Hippocampal formation (tissue), 2 donors: ENCODE data around the gene PRRC2A.

Experiments
- DNase-seq, 2 donors: peaks; one replicate each; lab custom pipeline; 2025; lab: John Stamatoyannopoulos, UW

Gene PRRC2A

GRCh38 chr6:31620586-31621319 lies at the start of gene PRRC2A:
TSS of gene PRRC2A (plus strand) at chr6:31620715. CDS start at chr6:31622790, 2,075 bp downstream.
- DNase-seq, result no peak

- no peak for DNase-seq
Measured at GRCh38 chr6:31572041-31572911, 48.2 kb upstream of the PRRC2A start, which contains the start of gene LTA. TSS of gene LTA (plus strand) at chr6:31572289. CDS start at chr6:31572743, 454 bp downstream.

DNA sequence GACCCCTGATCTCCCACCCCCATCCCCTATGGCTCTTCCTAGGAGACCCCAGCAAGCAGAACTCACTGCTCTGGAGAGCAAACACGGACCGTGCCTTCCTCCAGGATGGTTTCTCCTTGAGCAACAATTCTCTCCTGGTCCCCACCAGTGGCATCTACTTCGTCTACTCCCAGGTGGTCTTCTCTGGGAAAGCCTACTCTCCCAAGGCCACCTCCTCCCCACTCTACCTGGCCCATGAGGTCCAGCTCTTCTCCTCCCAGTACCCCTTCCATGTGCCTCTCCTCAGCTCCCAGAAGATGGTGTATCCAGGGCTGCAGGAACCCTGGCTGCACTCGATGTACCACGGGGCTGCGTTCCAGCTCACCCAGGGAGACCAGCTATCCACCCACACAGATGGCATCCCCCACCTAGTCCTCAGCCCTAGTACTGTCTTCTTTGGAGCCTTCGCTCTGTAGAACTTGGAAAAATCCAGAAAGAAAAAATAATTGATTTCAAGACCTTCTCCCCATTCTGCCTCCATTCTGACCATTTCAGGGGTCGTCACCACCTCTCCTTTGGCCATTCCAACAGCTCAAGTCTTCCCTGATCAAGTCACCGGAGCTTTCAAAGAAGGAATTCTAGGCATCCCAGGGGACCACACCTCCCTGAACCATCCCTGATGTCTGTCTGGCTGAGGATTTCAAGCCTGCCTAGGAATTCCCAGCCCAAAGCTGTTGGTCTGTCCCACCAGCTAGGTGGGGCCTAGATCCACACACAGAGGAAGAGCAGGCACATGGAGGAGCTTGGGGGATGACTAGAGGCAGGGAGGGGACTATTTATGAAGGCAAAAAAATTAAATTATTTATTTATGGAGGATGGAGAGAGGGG lies 47.0 kb upstream of the PRRC2A start:
- no peak for DNase-seq

- DNase-seq, result no peak
Measured at GRCh38 chr6:31574106-31575061, 46.1 kb upstream of the PRRC2A start.

- no peak for DNase-seq
Measured at GRCh38 chr6:31575335-31575901, 45.1 kb upstream of the PRRC2A start, which contains the start of gene TNF. TSS of gene TNF (plus strand) at chr6:31575565. CDS start at chr6:31575742, 177 bp downstream.

GRCh38 chr6:31575952-31576685 lies 44.4 kb upstream of the PRRC2A start:
- DNase-seq, result no peak

DNA sequence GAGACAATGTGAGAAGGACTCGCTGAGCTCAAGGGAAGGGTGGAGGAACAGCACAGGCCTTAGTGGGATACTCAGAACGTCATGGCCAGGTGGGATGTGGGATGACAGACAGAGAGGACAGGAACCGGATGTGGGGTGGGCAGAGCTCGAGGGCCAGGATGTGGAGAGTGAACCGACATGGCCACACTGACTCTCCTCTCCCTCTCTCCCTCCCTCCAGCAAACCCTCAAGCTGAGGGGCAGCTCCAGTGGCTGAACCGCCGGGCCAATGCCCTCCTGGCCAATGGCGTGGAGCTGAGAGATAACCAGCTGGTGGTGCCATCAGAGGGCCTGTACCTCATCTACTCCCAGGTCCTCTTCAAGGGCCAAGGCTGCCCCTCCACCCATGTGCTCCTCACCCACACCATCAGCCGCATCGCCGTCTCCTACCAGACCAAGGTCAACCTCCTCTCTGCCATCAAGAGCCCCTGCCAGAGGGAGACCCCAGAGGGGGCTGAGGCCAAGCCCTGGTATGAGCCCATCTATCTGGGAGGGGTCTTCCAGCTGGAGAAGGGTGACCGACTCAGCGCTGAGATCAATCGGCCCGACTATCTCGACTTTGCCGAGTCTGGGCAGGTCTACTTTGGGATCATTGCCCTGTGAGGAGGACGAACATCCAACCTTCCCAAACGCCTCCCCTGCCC lies 43.5 kb upstream of the PRRC2A start:
- DNase-seq, result no peak

GRCh38 chr6:31577579-31577966 lies 42.9 kb upstream of the PRRC2A start:
- no peak for DNase-seq

GRCh38 chr6:31578184-31579118 lies 42.1 kb upstream of the PRRC2A start:
- DNase-seq, result no peak

DNA sequence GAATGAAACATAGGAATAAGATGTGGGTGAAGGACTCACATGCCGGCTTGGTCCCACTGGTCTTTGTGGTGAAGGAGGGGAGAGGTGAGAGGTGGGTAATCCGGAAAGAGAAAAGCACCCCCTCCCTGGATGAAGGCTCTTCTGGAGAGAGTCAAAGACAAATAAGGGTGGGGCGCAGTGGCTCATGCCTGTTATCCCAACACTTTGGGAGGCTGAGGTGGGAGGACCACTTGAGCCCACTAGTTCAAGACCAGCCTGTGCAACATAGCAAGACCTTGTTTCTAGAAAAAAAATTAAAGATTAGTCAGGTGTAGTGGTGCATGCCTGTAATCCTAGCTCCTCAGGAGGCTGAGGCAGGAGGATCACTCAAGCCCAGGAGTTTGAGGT lies 41.4 kb upstream of the PRRC2A start:
- no peak for DNase-seq

DNA sequence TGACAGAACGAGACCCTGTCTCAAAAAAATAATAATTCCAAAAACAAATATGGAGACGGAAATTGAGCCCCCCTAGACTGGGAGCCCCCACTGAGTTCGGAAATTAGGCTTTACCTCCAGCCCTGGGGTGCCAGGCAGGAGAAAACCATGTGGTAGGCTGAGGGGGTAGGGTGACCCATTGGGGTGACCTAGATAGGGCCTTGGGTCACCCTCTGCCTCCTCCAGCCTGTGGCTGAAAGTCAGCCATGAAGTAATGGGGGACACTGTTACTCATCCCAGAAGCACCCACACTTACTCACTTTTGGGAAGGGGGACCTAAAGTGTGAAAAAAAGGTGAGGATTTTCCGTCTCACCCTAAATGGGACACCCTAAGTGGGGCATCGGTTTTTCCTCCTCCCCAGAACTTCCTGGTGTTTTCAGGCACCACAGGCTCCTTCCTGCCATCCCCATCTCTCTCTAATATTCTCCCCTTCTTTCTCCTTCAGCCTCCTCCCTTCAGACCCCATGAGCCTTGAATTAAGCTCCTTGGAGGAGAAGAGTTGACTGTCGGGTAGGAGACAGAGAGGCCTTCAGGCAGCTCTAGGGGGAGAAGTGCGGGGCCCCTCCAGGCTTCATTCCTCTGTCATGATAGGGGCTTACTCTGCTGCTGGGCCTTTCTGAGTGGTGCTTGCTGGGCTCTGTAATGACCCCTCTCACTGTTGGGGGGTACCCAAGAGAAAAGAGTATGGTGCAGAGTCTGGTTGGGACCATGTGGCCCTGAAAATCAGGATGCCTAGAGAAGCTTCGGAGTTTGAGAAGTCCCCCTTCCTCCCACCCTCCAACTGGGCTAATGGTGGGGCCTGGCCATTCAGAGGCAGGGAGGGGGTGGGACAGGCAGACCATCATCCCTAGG lies 40.7 kb upstream of the PRRC2A start:
- DNase-seq, result no peak

GRCh38 chr6:31580438-31580740 lies 40.1 kb upstream of the PRRC2A start:
- DNase-seq, result no peak

DNA sequence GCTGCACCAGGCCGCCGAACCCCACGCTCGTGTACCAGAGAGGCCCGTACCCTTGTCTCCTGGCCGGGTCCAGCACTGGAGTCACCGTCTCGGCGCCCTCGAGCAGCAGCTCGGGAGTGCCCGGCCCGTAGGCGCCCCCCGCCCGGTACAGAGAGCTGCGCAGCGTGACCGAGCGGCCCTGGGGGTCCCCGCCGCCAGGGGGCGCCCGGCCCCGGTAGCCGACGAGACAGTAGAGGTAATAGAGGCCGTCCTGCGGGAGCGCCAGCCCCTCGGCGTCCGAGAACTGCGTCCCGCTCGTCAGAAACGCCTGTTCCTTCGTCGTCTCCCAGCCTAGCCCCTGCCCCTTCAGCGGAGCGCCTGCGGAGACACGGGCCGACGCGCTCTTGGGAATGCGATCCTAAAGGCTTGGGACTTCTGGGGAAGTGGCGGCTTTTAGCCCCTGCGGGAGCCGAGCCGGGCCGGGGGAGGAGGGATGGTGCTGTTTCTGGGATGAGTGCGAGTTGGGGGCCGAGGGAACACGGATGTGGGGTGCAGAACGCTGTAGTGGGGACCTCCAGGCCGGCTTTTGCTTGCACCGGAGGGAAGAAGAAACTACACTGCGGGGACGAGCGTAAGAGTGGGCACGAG lies 39.6 kb upstream of the PRRC2A start:
- peak; percentile 64 to 81 for DNase-seq

DNA sequence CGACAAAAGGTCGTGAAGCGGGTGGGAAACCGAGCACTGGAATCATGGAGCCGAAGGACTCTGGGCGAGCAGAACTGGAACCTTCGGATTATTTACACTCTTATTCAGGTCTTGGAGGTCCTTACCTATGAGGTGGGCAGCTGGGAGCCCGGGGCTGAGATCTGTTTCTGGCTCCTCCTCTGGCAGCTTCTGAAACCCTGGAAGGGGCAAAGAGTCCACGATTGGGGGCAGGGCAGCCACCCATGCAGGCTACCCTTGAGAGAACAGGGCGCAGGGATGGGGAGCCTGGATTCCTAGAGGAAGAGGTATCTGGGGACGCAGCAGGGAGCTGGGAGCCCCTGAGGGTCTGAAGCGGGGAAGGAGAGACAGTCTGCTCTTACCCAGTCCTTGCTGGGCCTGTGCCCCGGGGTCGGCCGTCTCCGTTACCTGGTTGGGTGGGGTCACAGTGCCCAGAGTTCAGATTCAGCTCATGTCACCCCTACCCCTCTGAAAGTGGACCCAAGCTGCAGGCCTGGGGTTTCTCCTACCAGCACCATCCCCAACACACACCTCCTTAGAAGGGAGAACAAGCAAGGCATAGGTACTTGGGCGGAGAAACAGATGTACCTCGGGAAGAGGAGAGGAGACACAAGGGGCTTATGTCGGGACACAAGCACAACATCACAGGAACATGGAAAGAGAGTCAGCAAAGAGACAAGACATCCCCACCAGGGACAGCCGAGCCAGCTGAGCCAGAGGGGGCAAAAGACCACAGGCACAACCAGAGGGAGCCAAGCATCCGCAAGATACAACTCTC lies 38.9 kb upstream of the PRRC2A start:
- DNase-seq, result no peak

- no peak for DNase-seq
Measured at GRCh38 chr6:31582230-31582643, 38.3 kb upstream of the PRRC2A start, which contains the start of gene LTB. TSS of gene LTB (minus strand) at chr6:31582424. CDS start at chr6:31582417, 7 bp downstream.

GRCh38 chr6:31585491-31585890 lies 35.0 kb upstream of the PRRC2A start:
- DNase-seq, result no peak
